GM12873 (cell line): Measurements from ENCODE around the gene SLC12A3.

Source experiments
- CTCF ChIP-seq: IDR thresholded peaks from 2 replicates; pipeline ENCODE4 v1.5.1; 2012; ENCODE audit warnings: low read depth, mild to moderate bottlenecking, moderate library complexity, low read length, control low read depth; ENCODE audit not compliant: insufficient read depth; ENCODE audit errors: missing control alignments

The SLC12A3 gene

GRCh38 chr16:56824804-56825203 lies 40.2 kb upstream of the SLC12A3 start:
- TF ChIP-seq CTCF: no peak

GRCh38 chr16:56825826-56826225 lies 39.2 kb upstream of the SLC12A3 start:
- no peak for TF ChIP-seq CTCF

GRCh38 chr16:56828647-56829046 lies 36.4 kb upstream of the SLC12A3 start:
- no peak for TF ChIP-seq CTCF

GRCh38 chr16:56830669-56831068 lies 34.3 kb upstream of the SLC12A3 start:
- no peak for TF ChIP-seq CTCF

GRCh38 chr16:56832768-56833167 lies 32.2 kb upstream of the SLC12A3 start:
- no peak for TF ChIP-seq CTCF

- no peak for TF ChIP-seq CTCF
Observed at GRCh38 chr16:56833243-56833970, 31.6 kb upstream of the SLC12A3 start.

GRCh38 chr16:56835320-56835719 lies 29.7 kb upstream of the SLC12A3 start:
- TF ChIP-seq CTCF: no peak
